ENCODE data around the gene GM2A. TPM values are rescaled to one million over a fixed set of nuclear protein-coding genes. Genes with fewer than 3 reads are reported as not detected.
A peak's percentile ranks its signal among the peaks of the same experiment; 100 is the strongest.

GM2A gene
- total RNA-seq, 1 donor from 2014 or later = 32.1 TPM

- ATAC-seq (no peak), DNase-seq (no peak)
- intact Hi-C loops (cut with micrococcal nuclease) = no loop called here
Observed at GRCh38 chr5:151312756-151313324, 59.9 kb downstream of the GM2A start.

DNA sequence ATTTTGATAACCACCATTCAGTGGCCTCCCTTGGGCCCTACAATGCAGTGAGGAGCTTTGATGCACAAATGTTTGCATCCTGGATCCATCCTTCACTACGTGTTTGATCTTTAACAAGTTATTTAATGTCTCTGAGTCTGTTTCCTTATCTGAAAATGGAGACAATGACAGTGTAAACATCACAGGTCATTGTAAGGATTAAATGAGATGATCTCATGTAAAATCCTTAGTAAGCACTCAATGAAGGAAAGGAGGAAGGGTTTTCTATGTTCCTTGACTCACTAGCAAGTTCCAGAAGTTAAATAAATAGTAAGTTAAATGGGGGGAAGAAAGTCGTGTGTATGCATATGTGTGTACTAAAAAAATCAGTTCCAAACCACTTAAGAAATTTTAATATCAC is 60.4 kb downstream of the GM2A start:
- DNase-seq (no peak), ATAC-seq (no peak)
- intact Hi-C loops (cut with micrococcal nuclease) = no loop called here

- intact Hi-C loops (cut with micrococcal nuclease) = no loop called here
- ATAC-seq = peak; percentile 82
- DNase-seq = peak; percentile 85
Observed at GRCh38 chr5:151315998-151316597, 63.1 kb downstream of the GM2A start.

- DNase-seq (no peak), ATAC-seq (no peak)
- intact Hi-C loops (cut with micrococcal nuclease) = no loop called here
Observed at GRCh38 chr5:151317871-151318270, 64.9 kb downstream of the GM2A start.

- DNase-seq (peak; percentile 46), ATAC-seq (peak; percentile 91)
- intact Hi-C loops (cut with micrococcal nuclease) = no loop called here
Observed at GRCh38 chr5:151318850-151319732, 66.1 kb downstream of the GM2A start.

Other genes starting within 250 kb of the GM2A start
- 537 TPM for gene GPX3, start 232.6 kb upstream of the GM2A start, total RNA-seq
- 137 TPM for gene TNIP1, start 172.2 kb upstream of the GM2A start, total RNA-seq
- gene ANXA6, start 95.4 kb upstream of the GM2A start, total RNA-seq = 214 TPM
- 178 TPM for gene CCDC69, start 29.1 kb upstream of the GM2A start, total RNA-seq
- not detected for gene SLC36A3, start 50.6 kb downstream of the GM2A start, total RNA-seq
- 0.22 TPM for gene SLC36A2, start 94.4 kb downstream of the GM2A start, total RNA-seq
- gene SLC36A1, start 194.4 kb downstream of the GM2A start, total RNA-seq = 4.1 TPM

All from left ventricle myocardium superior (tissue), 1 donor.